Transverse colon (tissue), 4 donors: ENCODE measurements around the gene ARL15. TPM values are rescaled to one million over a fixed set of nuclear protein-coding genes. Genes with fewer than 3 reads are reported as not detected.
A peak's percentile ranks its signal among the peaks of the same experiment; 100 is the strongest.

Experiments used
- DNase-seq: peaks from one replicate; pipeline ENCODE4 v3.0.0-alpha.2; 2019
- H3K27ac ChIP-seq, 4 donors: fragments of 200-600 bp; sonication (generic); 2 replicates each; pipeline ENCODE4 v1.5.1; 2016 to 2018; ENCODE audit warnings: inconsistent platforms in 4 of 4
- H3K27me3 ChIP-seq: fragments of 200-600 bp; sonication (generic); 2 replicates; pipeline ENCODE4 v1.5.1; 2017; ENCODE audit warnings: inconsistent platforms
- H3K36me3 ChIP-seq, 4 donors: fragments of 200-600 bp; sonication (generic); 2 replicates each; pipeline ENCODE4 v1.5.1; 2017 to 2019; ENCODE audit warnings: inconsistent platforms in 4 of 4
- H3K4me1 ChIP-seq, 4 donors: fragments of 200-600 bp; sonication (generic); 2 replicates each; pipeline ENCODE4 v1.5.1; 2017 to 2020; ENCODE audit warnings: inconsistent platforms in 4 of 4
- H3K4me3 ChIP-seq, 4 donors: fragments of 200-600 bp; sonication (generic); 1 replicate in 1 of 4; 2 replicates in 3 of 4; pipeline versions ENCODE4 v1.5.1 to v1.6.1; 2017 to 2019; ENCODE audit warnings: inconsistent platforms in 4 of 4
- H3K9me3 ChIP-seq, 2 donors: fragments of 200-600 bp; sonication (generic); 2 replicates each; pipeline ENCODE4 v1.5.1; 2017 to 2019; ENCODE audit warnings: inconsistent platforms in 2 of 2
- EP300 ChIP-seq: sonication (generic); formaldehyde crosslinking; IDR thresholded peaks from one replicate; pipeline ENCODE4 v1.6.1; 2017; ENCODE audit warnings: antibody characterized with exemption, low read depth
- POLR2A ChIP-seq: fragments of 450-650 bp; IDR thresholded peaks from one replicate; pipeline ENCODE4 v1.6.1; 2016; ENCODE audit warnings: antibody characterized with exemption, mild to moderate bottlenecking, moderate library complexity
- POLR2AphosphoS5 ChIP-seq, 3 donors: sonication (generic); formaldehyde crosslinking; IDR thresholded peaks; one replicate each; pipeline ENCODE4 v1.6.1; 2016; ENCODE audit warnings: antibody characterized with exemption in 3 of 3
- WGBS, 2 donors: methylation state at CpG; one replicate each; pipeline ENCODE4 v1.1.5; 2018; ENCODE audit warnings: low coverage in 1 of 2; 5-methylcytosine and 5-hydroxymethylcytosine counted together
- in situ Hi-C, 4 donors: fragments of 200-750 bp; cut with MboI; loops; one replicate each; pipeline versions ENCODE4 v1.15.0 to v1.15.1; 2017; ENCODE audit warnings: low sequenced_read_pairs in 3 of 4, low pct_ligation_motif_present in 1 of 4, low pct_unique_long_range_greater_than_20kb in 1 of 4
- intact Hi-C: fragments of 100-400 bp; cut with DNase I; formaldehyde crosslinking; loops from one replicate; pipeline ENCODE4 v1.15.1; 2023; ENCODE audit warnings: low total_unique reads
- total RNA-seq, 4 donors: library from RNA; depleted of rRNA; stranded (reverse); fragments of >200 nt; gene quantifications; one replicate each; pipeline ENCODE4 v1.1.0, GENCODE V29; 2016
- TF ChIP-seq, protein P1 (sequence below), 5 experiments: fragments of 200-600 bp in 3 of 5; fragments of 450-650 bp in 2 of 5; sonication (generic) in 3 of 5; IDR thresholded peaks; 1 replicate in 2 of 5; 2 replicates in 3 of 5; pipeline ENCODE4 v1.5.1; 2016 to 2017; ENCODE audit warnings: antibody characterized with exemption in 5 of 5, inconsistent platforms in 3 of 5, mild to moderate bottlenecking in 2 of 5, moderate library complexity in 1 of 5

Gene ARL15
- total RNA-seq, 4 donors from 2014 or later: 9.0 to 57.1 (median 27.7) TPM

DNA sequence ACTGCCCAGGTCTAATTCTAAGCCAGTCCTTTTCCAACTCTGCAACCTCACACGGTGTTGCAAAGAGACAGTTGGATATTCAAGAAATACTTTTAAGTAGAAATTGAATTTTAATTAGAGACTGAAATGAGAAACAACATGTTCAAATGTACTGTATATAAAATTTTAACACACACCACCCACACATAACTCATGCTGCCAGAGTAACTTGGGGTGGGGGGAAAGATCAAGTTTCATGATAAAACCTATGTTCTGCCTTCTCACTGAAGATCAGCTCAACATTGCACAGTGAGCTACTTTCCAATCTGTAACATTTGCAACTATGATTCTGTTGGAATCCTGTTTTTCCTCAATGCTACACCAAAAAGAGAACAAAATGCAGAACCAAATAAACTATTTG lies 17.5 kb downstream of the ARL15 start:
- in situ Hi-C loops (no loop called here), intact Hi-C loops (no loop called here)
- no peak for DNase-seq
- no peaks in the 10 kb centered on the region for H3K9me3 ChIP-seq
- H3K4me3 ChIP-seq: no peak overlapping the region
- H3K27me3 ChIP-seq: no peaks in the 10 kb centered on the region
- no peak overlapping the region for H3K27ac ChIP-seq
- H3K4me1 ChIP-seq: peaks cover 12 to 70% (median 51%) of the 10 kb centered on the region in 4 donors
- WGBS, 2 donors: 89 to 92% methylated on average over 1 of the region's 1 CpG
- TF ChIP-seq EP300 (no peak), POLR2AphosphoS5 (IDR thresholded peaks at IDR 0.05) (no peak), POLR2A (no peak)
- TF ChIP-seq, protein P1, sequence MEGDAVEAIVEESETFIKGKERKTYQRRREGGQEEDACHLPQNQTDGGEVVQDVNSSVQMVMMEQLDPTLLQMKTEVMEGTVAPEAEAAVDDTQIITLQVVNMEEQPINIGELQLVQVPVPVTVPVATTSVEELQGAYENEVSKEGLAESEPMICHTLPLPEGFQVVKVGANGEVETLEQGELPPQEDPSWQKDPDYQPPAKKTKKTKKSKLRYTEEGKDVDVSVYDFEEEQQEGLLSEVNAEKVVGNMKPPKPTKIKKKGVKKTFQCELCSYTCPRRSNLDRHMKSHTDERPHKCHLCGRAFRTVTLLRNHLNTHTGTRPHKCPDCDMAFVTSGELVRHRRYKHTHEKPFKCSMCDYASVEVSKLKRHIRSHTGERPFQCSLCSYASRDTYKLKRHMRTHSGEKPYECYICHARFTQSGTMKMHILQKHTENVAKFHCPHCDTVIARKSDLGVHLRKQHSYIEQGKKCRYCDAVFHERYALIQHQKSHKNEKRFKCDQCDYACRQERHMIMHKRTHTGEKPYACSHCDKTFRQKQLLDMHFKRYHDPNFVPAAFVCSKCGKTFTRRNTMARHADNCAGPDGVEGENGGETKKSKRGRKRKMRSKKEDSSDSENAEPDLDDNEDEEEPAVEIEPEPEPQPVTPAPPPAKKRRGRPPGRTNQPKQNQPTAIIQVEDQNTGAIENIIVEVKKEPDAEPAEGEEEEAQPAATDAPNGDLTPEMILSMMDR (IDR thresholded peaks at IDR 0.05): no peak
- H3K36me3 ChIP-seq: no peaks in the 10 kb centered on the region

DNA sequence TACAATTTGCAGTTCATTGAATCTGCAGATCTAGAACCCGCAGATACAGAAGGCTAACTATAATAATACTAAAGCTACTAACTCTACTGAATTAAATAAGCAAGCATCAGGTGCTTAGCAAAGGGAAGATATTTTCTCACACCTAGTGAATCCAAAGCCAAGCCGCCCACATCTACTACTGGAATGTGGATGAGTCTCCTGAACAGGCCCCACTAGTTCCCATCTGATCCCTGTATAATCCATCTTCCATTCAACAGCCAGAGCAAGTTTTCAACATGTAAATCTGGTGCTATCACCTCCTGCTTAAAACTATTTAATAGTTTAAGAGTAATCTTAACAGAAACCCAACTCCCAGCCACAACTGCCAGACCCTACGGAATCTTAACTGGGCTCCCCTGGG lies 18.9 kb downstream of the ARL15 start:
- intact Hi-C loops (loop anchor here (2.0 kb wide), 1 partner anchor 35 kb away; no protein-coding TSS in a partner anchor), in situ Hi-C loops (no loop called here)
- H3K4me1 ChIP-seq: peaks cover 10 to 67% (median 40%) of the 10 kb centered on the region in 4 donors
- no peak for DNase-seq
- TF ChIP-seq EP300 (no peak), POLR2A (no peak), POLR2AphosphoS5 (IDR thresholded peaks at IDR 0.05) (no peak)
- TF ChIP-seq, protein P1 (IDR thresholded peaks at IDR 0.05): no peak
- WGBS, 2 donors: 80% methylated on average over 2 to 3 of the region's 3 CpGs
- no peak overlapping the region for H3K27ac ChIP-seq
- no peak overlapping the region for H3K4me3 ChIP-seq
- H3K36me3 ChIP-seq: no peaks in the 10 kb centered on the region
- H3K9me3 ChIP-seq: no peaks in the 10 kb centered on the region
- H3K27me3 ChIP-seq: no peaks in the 10 kb centered on the region

DNA sequence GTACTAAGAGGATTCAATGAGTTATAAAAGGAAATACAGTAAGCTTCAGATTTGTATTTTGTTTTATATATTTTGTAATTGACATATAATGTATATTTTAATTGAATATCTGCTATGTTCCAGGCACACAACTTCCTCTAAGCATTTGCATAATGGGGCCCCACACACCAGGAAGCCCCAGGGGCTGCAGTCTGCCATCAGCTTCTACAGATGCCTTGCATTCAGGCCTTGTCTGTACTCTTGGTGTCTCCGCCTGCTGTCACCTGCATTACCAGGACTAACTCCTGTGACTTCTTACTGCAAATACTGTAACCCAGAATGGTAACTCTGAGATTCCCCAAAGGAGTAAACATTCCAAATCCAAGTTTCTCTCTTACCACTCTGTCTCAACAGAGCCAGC lies 20.6 kb downstream of the ARL15 start:
- WGBS, 2 donors: 89% methylated on average over 1 of the region's 1 CpG; no CpG with 5 or more reads in 1 of the 2 donors
- TF ChIP-seq POLR2A (no peak), POLR2AphosphoS5 (IDR thresholded peaks at IDR 0.05) (no peak), EP300 (no peak)

DNA sequence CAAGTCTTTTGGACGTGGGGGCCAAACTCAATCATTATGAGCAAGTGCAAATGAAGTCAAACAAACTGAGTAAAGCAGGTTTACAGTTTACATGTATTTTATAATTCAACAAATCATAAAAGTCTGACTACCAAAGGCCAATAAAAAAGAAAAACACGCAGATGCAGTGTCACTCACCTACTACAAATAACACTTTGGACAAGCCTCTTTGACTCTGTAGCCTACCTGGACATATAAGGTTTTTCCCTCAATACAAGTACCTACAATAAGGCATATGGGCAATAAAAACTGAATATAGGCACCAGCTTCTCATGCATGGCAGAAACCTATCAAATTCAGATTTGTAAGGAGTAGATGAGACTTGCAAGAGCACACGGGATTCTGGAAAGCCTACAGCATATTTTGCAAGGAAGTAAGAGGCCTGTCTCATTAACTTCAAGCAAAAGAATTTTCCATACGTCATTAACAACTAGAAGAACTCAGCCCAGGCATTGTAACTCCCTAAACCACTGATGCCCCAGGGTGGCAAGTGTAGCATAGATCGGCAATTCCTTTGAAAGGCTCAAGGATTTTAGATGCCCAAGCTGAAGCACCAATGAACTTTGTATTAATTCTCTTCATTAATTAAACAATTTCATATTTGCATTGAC lies 21.7 kb downstream of the ARL15 start:
- WGBS, 2 donors: 40 to 50% methylated on average over 1 to 5 of the region's 5 CpGs
- Histone ChIP-seq H3K4me3 (peak overlapping the region in 1 of 4 donors; percentile 2), H3K4me1 (peaks cover 0 to 60% (median 29%) of the 10 kb centered on the region in 4 donors), H3K36me3 (no peaks in the 10 kb centered on the region), H3K27ac (peak overlapping the region; percentile 18 to 71 (median 61)), H3K9me3 (no peaks in the 10 kb centered on the region), H3K27me3 (no peaks in the 10 kb centered on the region)
- in situ Hi-C loops (no loop called here), intact Hi-C loops (no loop called here)
- TF ChIP-seq, protein P1 (IDR thresholded peaks at IDR 0.05): no peak
- TF ChIP-seq POLR2AphosphoS5 (IDR thresholded peaks at IDR 0.05): no peak
- no peak for DNase-seq

More for the DNA sequence above, 20.6 kb downstream of the ARL15 start:
- in situ Hi-C loops: no loop called here
- intact Hi-C loops: loop anchor here (2.0 kb wide), 1 partner anchor 37 kb away; no protein-coding TSS in a partner anchor
- Histone ChIP-seq H3K9me3 (no peaks in the 10 kb centered on the region), H3K27ac (peak overlapping the region in 2 of 4 donors; percentile 67 to 71), H3K4me1 (peaks cover 0 to 67% (median 34%) of the 10 kb centered on the region in 4 donors), H3K36me3 (no peaks in the 10 kb centered on the region), H3K27me3 (no peaks in the 10 kb centered on the region), H3K4me3 (no peak overlapping the region)
- no peak for DNase-seq
